Naive thymus-derived CD8-positive, alpha-beta T cell (primary cell): ENCODE data around the gene ADGRL3. TPM values are rescaled to one million over a fixed set of nuclear protein-coding genes. Genes with fewer than 3 reads are reported as not detected.
"Not testable (repeated sequence)": the region's sequence is repeated elsewhere in the genome, so short reads cannot be mapped to it uniquely, and the experiment has no call there.

Experiments used
- ATAC-seq, 2 donors: fragments of 150-1000 bp; cut with Tn5 transposase in 1 of 2; sonication (Bioruptor Pico), chemical (Tn5 transposase) in 1 of 2; 1 replicate in 1 of 2; 2 replicates in 1 of 2; pipeline ENCODE4 v1.10.0; 2021; ENCODE audit warnings: mild to moderate bottlenecking in 2 of 2, moderate library complexity in 2 of 2
- POLR2A ChIA-PET: fragments of 350-600 bp; sonication (Branson Sonifier 250); formaldehyde crosslinking; loops from one replicate; lab custom pipeline; 2021; ENCODE audit warnings: antibody characterized with exemption; lab: Charles Lee
- DNase-seq, 10 donors: peaks; one replicate each; pipeline versions ENCODE4 v3.0.0 to v3.0.0-alpha.2; 2020 to 2022
- H3K27ac Mint-ChIP-seq, 10 donors: one replicate each; pipeline ENCODE4 v1.8.0; 2020 to 2022; ENCODE audit warnings: mild to moderate bottlenecking in 10 of 10, mixed read lengths in 10 of 10, moderate library complexity in 4 of 10, inconsistent platforms in 1 of 10
- H3K27me3 Mint-ChIP-seq, 5 donors: one replicate each; pipeline ENCODE4 v1.8.0; 2021 to 2022; ENCODE audit warnings: mixed read lengths in 5 of 5
- H3K36me3 Mint-ChIP-seq, 3 donors: one replicate each; pipeline ENCODE4 v1.8.0; 2020 to 2022; ENCODE audit warnings: mixed read lengths in 3 of 3, mild to moderate bottlenecking in 2 of 3, inconsistent platforms in 1 of 3
- H3K4me1 Mint-ChIP-seq, 4 donors: one replicate each; pipeline ENCODE4 v1.8.0; 2021 to 2022; ENCODE audit warnings: mixed read lengths in 4 of 4
- H3K4me3 Mint-ChIP-seq, 10 donors: one replicate each; pipeline ENCODE4 v1.8.0; 2020 to 2022; ENCODE audit warnings: mild to moderate bottlenecking in 10 of 10, mixed read lengths in 10 of 10, moderate library complexity in 6 of 10, inconsistent platforms in 1 of 10
- H3K9me3 Mint-ChIP-seq, 9 donors: one replicate each; pipeline ENCODE4 v1.8.0; 2020 to 2022; ENCODE audit warnings: mixed read lengths in 9 of 9, mild to moderate bottlenecking in 3 of 9, inconsistent platforms in 1 of 9, moderate library complexity in 1 of 9
- polyA plus RNA-seq, 3 donors: library from polyadenylated mRNA; unstranded; fragments of 300-500 nt; fragmentation: Illumina TruSeq; gene quantifications; one replicate each; pipeline ENCODE4 v1.2.3, GENCODE V29; 2021
- total RNA-seq, 8 experiments: library from RNA in 2 of 8; stranded (reverse) in 2 of 8; gene quantifications; one replicate each; pipeline ENCODE4 v1.2.3 and lab custom pipeline; 2021 to 2026

The ADGRL3 gene
- total and polyA plus RNA-seq, 5 experiments from 2014 or later = not detected

DNA sequence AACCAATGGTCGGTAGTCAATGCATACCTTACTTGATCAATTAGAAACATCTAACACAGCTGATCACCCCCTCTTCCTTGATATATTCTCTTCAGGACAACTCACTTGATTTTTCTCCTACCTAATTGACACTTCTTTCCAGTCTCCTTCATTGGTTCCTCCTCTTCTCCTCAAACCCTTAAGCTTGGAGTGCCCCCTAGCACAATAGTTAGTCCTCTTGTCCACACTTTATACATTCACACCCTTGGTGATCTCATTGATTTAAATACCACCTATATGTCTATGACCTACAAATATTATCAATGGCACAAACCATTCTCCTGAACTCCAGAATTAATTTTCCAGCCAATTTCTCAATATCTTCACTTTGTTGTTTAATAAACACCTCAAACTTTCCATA lies 724.0 kb downstream of the ADGRL3 start:
- Mint-ChIP-seq H3K27me3 (no peaks in the 10 kb centered on the region), H3K27ac (no peak overlapping the region)

DNA sequence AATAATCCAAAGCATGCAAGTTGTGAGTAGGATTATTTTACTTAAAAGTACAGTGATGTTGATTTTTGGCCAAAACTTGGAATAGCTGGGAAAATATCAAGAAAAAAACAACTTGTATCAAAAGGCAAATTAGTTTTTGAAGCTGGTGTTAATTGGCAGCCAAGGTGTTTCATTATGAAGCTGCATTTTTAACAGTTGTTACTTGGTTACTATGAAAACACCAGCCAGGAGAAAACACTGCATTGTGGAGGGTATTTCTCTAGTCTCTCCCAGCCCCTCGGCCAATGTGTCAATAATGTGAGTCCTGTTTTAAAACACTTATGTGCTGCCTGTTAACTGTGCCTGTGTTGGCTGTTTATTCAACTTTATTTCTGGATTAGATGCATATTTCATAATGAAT lies 733.4 kb downstream of the ADGRL3 start:
- no peaks in the 10 kb centered on the region for H3K27me3 Mint-ChIP-seq
- no peaks in the 10 kb centered on the region for H3K36me3 Mint-ChIP-seq
- peaks cover 0 to 11% (median 5%) of the 10 kb centered on the region in 9 donors for H3K9me3 Mint-ChIP-seq
- ATAC-seq (no peak), DNase-seq (no peak)
- POLR2A ChIA-PET = no interaction called here
- H3K4me3 Mint-ChIP-seq = no peak overlapping the region
- H3K4me1 Mint-ChIP-seq = peaks cover 0 to 7% (median 0%) of the 10 kb centered on the region in 4 donors
- no peak overlapping the region for H3K27ac Mint-ChIP-seq

More for the DNA sequence above, 724.0 kb downstream of the ADGRL3 start:
- Mint-ChIP-seq H3K4me1 (no peaks in the 10 kb centered on the region), H3K36me3 (no peaks in the 10 kb centered on the region), H3K9me3 (peaks cover 0 to 2% (median 0%) of the 10 kb centered on the region in 9 donors), H3K4me3 (no peak overlapping the region)
- DNase-seq = no peak
- POLR2A ChIA-PET = no interaction called here
- no peak for ATAC-seq

DNA sequence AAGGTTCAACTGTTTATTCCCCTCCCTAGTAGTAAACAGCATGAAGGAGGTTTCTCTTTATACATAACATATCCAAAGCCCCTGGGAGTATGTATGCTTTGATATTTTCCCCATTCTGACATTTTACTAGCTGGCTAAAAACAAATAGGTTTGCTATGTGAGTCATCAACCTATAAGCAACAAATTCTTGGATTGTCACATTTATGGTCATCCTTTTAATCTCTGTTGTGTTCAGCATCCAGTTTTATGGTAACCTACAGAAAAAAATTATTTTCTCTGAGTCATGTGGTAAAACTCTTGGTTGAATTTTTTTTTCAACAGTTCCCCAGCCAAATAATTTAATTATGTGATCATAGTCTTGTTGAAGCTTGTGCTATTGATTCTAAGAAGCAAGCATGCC lies 734.1 kb downstream of the ADGRL3 start:
- DNase-seq (no peak), ATAC-seq (no peak)
- Mint-ChIP-seq H3K9me3 (peaks cover 0 to 15% (median 5%) of the 10 kb centered on the region in 9 donors), H3K36me3 (peaks cover 0 to 4% (median 0%) of the 10 kb centered on the region in 3 donors), H3K27me3 (no peaks in the 10 kb centered on the region), H3K27ac (peak overlapping the region in 1 of 10 donors; percentile 9), H3K4me3 (no peak overlapping the region), H3K4me1 (peaks cover 0 to 7% (median 0%) of the 10 kb centered on the region in 4 donors)
- POLR2A ChIA-PET = no interaction called here

DNA sequence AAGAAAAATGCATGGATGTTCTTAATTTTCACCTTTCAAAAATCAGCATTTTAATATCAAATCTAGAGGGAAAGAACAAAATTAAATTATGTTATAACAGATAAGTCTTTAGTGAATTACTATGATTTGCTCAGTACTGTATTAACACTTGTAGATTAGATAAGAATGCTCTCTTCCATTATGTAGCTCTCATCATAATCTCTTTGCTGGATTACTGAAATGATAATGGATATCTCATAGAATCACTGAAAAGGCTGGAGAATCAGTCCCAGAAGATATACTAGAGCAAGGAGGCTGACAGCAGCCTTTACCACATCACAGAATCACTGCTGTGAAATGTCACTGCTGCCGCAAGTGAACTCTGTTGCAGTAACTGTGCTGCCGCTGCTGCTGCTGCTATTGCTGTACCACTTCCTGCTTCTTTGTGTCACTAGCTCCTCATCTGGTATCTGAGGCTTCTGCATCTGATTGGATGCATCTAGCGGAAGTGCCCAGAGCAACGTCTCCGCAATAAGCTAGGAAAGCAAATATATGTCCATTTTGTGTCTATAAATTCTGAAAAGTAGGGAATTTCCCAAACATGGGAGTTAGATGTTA lies 738.2 kb downstream of the ADGRL3 start:
- H3K36me3 Mint-ChIP-seq = peaks cover 0 to 4% (median 0%) of the 10 kb centered on the region in 3 donors
- H3K9me3 Mint-ChIP-seq = peaks cover 0 to 10% (median 1%) of the 10 kb centered on the region in 9 donors
- no peak overlapping the region for H3K27ac Mint-ChIP-seq
- POLR2A ChIA-PET = no interaction called here
- DNase-seq = peak in 1 of 10 donors; percentile 27
- H3K4me1 Mint-ChIP-seq = peaks cover 0 to 7% (median 0%) of the 10 kb centered on the region in 4 donors
- ATAC-seq = no peak
- no peak overlapping the region for H3K4me3 Mint-ChIP-seq
- H3K27me3 Mint-ChIP-seq = no peaks in the 10 kb centered on the region

DNA sequence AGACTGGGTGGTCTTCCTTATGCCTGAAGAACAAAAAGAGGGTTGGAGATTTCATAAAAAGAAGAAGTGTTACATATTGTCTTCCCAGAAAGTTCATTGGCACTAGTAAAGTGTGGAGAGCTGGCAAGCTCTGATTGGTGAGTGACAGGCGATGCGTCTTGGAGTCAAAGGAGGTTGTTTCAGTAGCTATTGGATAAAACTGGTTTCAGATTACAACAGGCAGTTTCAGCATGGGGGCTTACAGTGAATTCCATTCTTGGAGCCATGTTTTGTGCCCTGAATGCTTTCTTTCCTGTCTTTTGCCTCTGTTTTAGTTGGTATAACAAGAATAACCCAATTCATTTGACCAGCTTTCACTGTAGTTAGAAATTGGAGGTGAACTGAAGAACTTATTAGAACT lies 750.5 kb downstream of the ADGRL3 start:
- no peaks in the 10 kb centered on the region for H3K27me3 Mint-ChIP-seq
- H3K4me3 Mint-ChIP-seq = no peak overlapping the region
- DNase-seq = no peak
- peaks cover 0 to 5% (median 0%) of the 10 kb centered on the region in 3 donors for H3K36me3 Mint-ChIP-seq
- POLR2A ChIA-PET = no interaction called here
- no peak overlapping the region for H3K27ac Mint-ChIP-seq
- no peak for ATAC-seq
- no peaks in the 10 kb centered on the region for H3K4me1 Mint-ChIP-seq
- peaks cover 3 to 28% (median 8%) of the 10 kb centered on the region in 9 donors for H3K9me3 Mint-ChIP-seq

DNA sequence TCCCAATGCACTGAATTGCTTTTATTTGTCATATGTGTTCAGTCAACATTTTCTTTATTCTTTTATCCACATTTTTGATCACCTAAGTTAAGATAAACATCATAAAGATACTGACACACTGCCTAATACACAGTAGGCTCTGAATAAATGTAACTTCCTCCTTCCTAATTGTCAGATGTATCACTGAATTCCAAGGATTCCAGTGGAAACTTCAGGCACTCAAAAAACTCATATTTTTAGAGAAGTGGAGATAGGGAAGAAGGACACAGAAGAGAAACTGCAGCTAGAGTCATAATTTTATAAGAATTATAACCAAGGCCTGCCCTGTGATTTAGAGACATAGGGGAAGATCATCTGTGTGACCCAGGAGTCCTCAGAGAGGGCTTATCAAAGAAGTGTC lies 753.3 kb downstream of the ADGRL3 start:
- DNase-seq (no peak), ATAC-seq (no peak)
- Mint-ChIP-seq H3K4me1 (no peaks in the 10 kb centered on the region), H3K36me3 (no peaks in the 10 kb centered on the region), H3K4me3 (no peak overlapping the region), H3K27ac (no peak overlapping the region), H3K9me3 (peaks cover 0 to 32% (median 12%) of the 10 kb centered on the region in 9 donors), H3K27me3 (no peaks in the 10 kb centered on the region)
- POLR2A ChIA-PET = no interaction called here

DNA sequence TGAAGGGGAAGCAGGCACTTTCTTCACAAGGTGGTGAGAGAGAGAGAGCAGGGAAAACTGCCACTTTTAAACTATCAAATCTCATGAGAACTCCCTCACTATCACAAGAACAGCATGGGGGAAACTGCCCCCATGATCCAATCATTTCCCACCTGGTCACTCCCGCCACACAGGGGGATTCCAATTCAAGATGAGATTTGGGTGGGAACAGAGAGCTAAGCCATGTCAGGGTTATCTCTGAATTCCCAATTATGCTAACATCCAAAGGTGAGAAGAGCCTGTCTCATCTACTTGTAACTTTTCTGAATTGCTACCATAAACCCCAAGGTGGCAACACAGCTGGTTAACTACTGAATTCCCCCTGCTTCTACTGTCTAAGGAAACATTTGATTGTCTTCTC lies 758.5 kb downstream of the ADGRL3 start:
- Mint-ChIP-seq H3K27me3 (no peaks in the 10 kb centered on the region), H3K9me3 (peaks cover 0 to 48% (median 14%) of the 10 kb centered on the region in 9 donors), H3K27ac (no peak overlapping the region), H3K4me1 (no peaks in the 10 kb centered on the region), H3K4me3 (no peak overlapping the region), H3K36me3 (no peaks in the 10 kb centered on the region)
- no peak for ATAC-seq
- DNase-seq = no peak
- POLR2A ChIA-PET = no interaction called here

DNA sequence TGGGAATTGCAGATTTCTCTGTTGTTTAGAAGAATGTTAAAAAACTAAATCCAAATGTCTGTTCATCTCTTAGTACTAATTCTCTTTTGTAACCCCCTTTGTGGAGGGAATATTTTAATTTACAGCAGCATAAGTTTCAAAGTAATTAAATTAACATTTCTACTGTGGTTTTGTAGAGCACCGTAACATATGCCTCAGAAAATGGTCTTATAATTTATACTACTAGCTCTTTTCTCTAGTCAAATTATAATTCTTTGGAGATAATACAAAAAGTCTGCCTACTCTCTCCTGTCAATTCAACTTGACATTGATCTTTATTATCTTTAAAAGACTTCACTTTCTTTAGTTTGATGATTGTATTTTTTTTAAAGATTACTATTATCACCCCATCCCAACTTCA lies 759.0 kb downstream of the ADGRL3 start:
- H3K4me3 Mint-ChIP-seq = no peak overlapping the region
- no peaks in the 10 kb centered on the region for H3K27me3 Mint-ChIP-seq
- POLR2A ChIA-PET = no interaction called here
- no peaks in the 10 kb centered on the region for H3K4me1 Mint-ChIP-seq
- no peak for DNase-seq
- no peak for ATAC-seq
- peaks cover 0 to 44% (median 11%) of the 10 kb centered on the region in 9 donors for H3K9me3 Mint-ChIP-seq
- no peaks in the 10 kb centered on the region for H3K36me3 Mint-ChIP-seq
- H3K27ac Mint-ChIP-seq = no peak overlapping the region

DNA sequence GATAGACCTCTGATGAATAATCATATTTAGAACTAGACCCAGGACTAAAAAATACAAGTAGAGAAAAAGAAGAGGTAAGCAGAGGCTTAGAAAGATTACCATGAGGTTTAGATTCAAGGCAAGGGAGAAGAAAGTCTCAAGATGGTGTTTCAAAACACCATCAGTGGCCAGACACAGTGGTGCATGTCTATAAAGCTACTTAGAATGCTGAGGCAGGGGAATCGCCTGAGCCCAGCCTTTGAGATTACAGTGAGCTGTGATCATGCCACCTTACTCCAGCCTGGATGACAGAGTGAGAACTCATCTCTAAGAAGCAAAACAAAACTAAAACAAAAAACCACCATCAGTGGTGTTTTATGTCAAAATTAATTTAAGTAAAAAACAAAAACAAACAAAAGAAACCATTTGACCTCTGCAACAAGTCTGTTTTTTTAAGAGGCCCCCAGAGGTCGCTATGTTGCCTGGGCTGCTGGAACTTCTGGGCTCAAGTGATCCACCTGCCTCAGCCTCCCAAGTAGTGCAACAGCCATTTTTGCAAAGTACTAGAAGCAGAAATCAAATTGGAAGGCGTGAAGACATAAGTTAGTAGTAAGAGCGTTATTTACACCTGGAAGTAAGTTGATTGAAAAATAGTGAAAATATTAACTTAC lies 784.3 kb downstream of the ADGRL3 start:
- DNase-seq = no peak
- H3K9me3 Mint-ChIP-seq = peaks cover 5 to 30% (median 10%) of the 10 kb centered on the region in 9 donors
- H3K4me1 Mint-ChIP-seq = no peaks in the 10 kb centered on the region
- no peak overlapping the region for H3K4me3 Mint-ChIP-seq
- H3K27ac Mint-ChIP-seq = no peak overlapping the region
- no peaks in the 10 kb centered on the region for H3K36me3 Mint-ChIP-seq
- ATAC-seq = no peak
- no peaks in the 10 kb centered on the region for H3K27me3 Mint-ChIP-seq
- POLR2A ChIA-PET = no interaction called here

DNA sequence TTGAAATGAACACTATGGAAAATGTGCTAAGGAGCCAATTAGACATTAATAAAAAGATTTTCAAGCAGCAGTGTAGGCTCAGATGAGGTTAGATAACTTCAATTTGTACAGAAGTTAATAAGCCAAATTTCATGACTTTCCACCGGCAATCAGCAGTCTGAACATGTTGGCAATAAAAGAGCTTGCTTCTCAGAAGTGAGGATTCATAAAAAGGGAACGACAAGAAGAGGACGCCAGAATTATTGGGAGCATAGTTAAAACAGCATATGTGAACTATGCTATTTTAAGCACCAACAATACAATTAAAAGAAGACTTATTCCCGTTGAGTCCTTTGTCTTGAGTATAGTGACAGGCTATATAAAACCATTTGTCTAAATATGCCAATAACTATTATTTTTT lies 785.3 kb downstream of the ADGRL3 start:
- POLR2A ChIA-PET = no interaction called here
- no peaks in the 10 kb centered on the region for H3K27me3 Mint-ChIP-seq
- no peaks in the 10 kb centered on the region for H3K36me3 Mint-ChIP-seq
- peaks cover 4 to 20% (median 10%) of the 10 kb centered on the region in 9 donors for H3K9me3 Mint-ChIP-seq
- H3K4me3 Mint-ChIP-seq = no peak overlapping the region
- DNase-seq = no peak
- ATAC-seq = no peak
- H3K4me1 Mint-ChIP-seq = no peaks in the 10 kb centered on the region
- no peak overlapping the region for H3K27ac Mint-ChIP-seq

DNA sequence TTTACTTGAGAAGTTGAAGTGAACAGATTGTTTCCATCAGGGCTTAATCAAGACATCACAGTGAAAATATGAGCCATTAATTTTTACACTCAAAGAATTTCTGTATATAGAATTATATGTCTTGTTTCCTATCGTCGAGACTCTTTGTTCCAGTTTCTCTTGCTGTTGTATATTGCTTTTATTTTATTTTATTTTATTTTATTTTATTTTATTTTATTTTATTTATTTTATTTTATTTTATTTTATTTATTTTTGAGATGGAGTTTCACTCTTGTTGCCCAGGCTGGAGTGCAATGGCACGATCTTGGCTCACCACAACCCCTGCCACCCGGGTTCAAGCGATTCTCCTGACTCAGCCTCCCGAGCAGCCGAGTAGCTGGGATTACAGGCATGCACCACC lies 786.8 kb downstream of the ADGRL3 start:
- H3K4me1 Mint-ChIP-seq, H3K27ac Mint-ChIP-seq, H3K27me3 Mint-ChIP-seq, POLR2A ChIA-PET, ATAC-seq, H3K4me3 Mint-ChIP-seq, H3K36me3 Mint-ChIP-seq, DNase-seq: not testable (repeated sequence)
- peaks cover 3 to 16% (median 9%) of the 10 kb centered on the region in 9 donors for H3K9me3 Mint-ChIP-seq

DNA sequence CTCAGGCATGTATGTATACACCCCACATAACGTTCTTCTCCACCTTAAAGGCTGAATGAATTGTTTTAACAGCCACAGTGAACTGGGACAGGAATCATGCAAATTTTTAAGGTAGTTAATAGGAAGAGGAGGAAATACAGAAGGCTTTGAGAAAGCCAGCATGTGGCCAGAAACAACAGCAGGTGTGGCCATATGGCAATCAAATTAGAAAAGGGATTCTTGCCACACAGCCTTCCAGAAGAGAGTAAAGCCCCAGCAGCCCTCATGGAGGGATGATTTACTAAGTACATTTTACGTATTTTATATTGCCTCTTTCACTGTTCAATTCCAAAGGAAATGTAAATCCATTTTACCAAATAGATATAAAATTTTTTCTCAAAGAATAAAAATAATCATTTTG lies 792.2 kb downstream of the ADGRL3 start:
- no peak overlapping the region for H3K4me3 Mint-ChIP-seq
- H3K27ac Mint-ChIP-seq = no peak overlapping the region
- peaks cover 0 to 4% (median 0%) of the 10 kb centered on the region in 3 donors for H3K36me3 Mint-ChIP-seq
- DNase-seq (no peak), ATAC-seq (no peak)
- no peaks in the 10 kb centered on the region for H3K27me3 Mint-ChIP-seq
- POLR2A ChIA-PET = no interaction called here
- peaks cover 0 to 15% (median 8%) of the 10 kb centered on the region in 9 donors for H3K9me3 Mint-ChIP-seq
- H3K4me1 Mint-ChIP-seq = no peaks in the 10 kb centered on the region

DNA sequence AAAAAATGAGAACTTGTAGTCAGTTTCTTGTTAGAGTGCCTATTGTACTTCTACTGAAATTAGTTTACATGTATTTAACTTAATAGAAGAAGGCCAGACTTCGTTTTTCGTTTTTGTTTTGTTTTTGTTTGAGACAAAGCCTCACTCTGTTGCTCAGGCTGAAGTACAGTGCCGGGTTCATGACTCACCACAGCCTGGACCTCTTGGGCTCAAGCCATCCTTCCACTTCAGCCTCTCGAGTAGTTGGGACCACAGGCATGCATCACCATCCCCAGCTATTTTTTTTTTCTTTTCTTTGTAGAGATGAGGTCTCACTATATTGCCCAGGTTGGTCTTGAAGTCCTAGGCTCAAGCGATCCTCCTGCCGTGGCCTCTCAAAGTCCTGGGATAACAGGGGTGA lies 793.9 kb downstream of the ADGRL3 start:
- Mint-ChIP-seq H3K4me1 (no peaks in the 10 kb centered on the region), H3K9me3 (peaks cover 0 to 15% (median 8%) of the 10 kb centered on the region in 9 donors), H3K27me3 (no peaks in the 10 kb centered on the region), H3K36me3 (peaks cover 0 to 4% (median 0%) of the 10 kb centered on the region in 3 donors), H3K4me3 (no peak overlapping the region), H3K27ac (no peak overlapping the region)
- no peak for ATAC-seq
- POLR2A ChIA-PET = no interaction called here
- DNase-seq = no peak
